Tibial artery (tissue), 4 donors: Measurements from ENCODE around the gene NANS.

Source experiments
- DNase-seq, 2 donors: peaks; one replicate each; pipeline ENCODE4 v3.0.0-alpha.2; 2019
- H3K27ac ChIP-seq, 2 donors: fragments of 200-600 bp; sonication (generic) in 1 of 2; 1 replicate in 1 of 2; 2 replicates in 1 of 2; pipeline ENCODE4 v1.5.1; 2018 to 2019; ENCODE audit warnings: mild to moderate bottlenecking in 1 of 2
- H3K27me3 ChIP-seq, 2 donors: fragments of 200-600 bp; sonication (generic) in 1 of 2; one replicate each; pipeline versions ENCODE4 v1.5.1 to v1.6.0; 2016 to 2019
- H3K36me3 ChIP-seq, 3 donors: fragments of 200-600 bp; sonication (generic) in 2 of 3; one replicate each; pipeline ENCODE4 v1.5.1; 2016 to 2019; ENCODE audit warnings: mild to moderate bottlenecking in 2 of 3
- H3K4me1 ChIP-seq, 4 donors: fragments of 200-600 bp; sonication (generic) in 2 of 4; 1 replicate in 3 of 4; 2 replicates in 1 of 4; pipeline ENCODE4 v1.5.1; 2016 to 2019
- H3K4me3 ChIP-seq, 2 donors: fragments of 200-600 bp; sonication (generic) in 1 of 2; 1 replicate in 1 of 2; 2 replicates in 1 of 2; pipeline ENCODE4 v1.5.1; 2018 to 2019; ENCODE audit warnings: mild to moderate bottlenecking in 2 of 2
- H3K9me3 ChIP-seq, 3 donors: fragments of 200-600 bp; sonication (generic) in 1 of 3; one replicate each; pipeline ENCODE4 v1.5.1; 2016 to 2019
- CTCF ChIP-seq, 2 experiments: fragments of 200-600 bp in 1 of 2; fragments of 450-650 bp in 1 of 2; IDR thresholded peaks; one replicate each; pipeline ENCODE4 v1.5.1; 2017 to 2019; ENCODE audit warnings: antibody characterized with exemption in 2 of 2, mild to moderate bottlenecking in 1 of 2, moderate library complexity in 1 of 2
- intact Hi-C: fragments of 100-400 bp; cut with DNase I; formaldehyde crosslinking; loops from one replicate; pipeline ENCODE4 v1.15.0; 2023; ENCODE audit warnings: low total_unique reads

NANS gene, protein sequence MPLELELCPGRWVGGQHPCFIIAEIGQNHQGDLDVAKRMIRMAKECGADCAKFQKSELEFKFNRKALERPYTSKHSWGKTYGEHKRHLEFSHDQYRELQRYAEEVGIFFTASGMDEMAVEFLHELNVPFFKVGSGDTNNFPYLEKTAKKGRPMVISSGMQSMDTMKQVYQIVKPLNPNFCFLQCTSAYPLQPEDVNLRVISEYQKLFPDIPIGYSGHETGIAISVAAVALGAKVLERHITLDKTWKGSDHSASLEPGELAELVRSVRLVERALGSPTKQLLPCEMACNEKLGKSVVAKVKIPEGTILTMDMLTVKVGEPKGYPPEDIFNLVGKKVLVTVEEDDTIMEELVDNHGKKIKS

GRCh38 chr9:98056269-98057137 is at the start of gene NANS:
Gene NANS (plus strand): TSS chr9:98056732. CDS start chr9:98056809, 77 bp downstream.
- peak within 1 kb of the TSS; percentile 95 to 97 for H3K27ac ChIP-seq
- H3K4me3 ChIP-seq, result peak within 1 kb of the TSS; percentile 87 to 96
- no peak for TF ChIP-seq CTCF (IDR thresholded peaks at IDR 0.05)
- H3K36me3 ChIP-seq, result peaks cover 0 to 12% (median 8%) of the 10 kb centered on the region in 3 donors
- intact Hi-C loops, result loop anchor here (1.0 to 10.0 kb wide), 2 partner anchors 72 to 198 kb away; partner anchors contain the start of gene TBC1D2
- H3K4me1 ChIP-seq, result peaks cover 0 to 20% (median 13%) of the 10 kb centered on the region in 4 donors
- H3K27me3 ChIP-seq, result no peaks in the 10 kb centered on the region
- H3K9me3 ChIP-seq, result no peaks in the 10 kb centered on the region
- DNase-seq, result peak; percentile 89 to 96

DNA sequence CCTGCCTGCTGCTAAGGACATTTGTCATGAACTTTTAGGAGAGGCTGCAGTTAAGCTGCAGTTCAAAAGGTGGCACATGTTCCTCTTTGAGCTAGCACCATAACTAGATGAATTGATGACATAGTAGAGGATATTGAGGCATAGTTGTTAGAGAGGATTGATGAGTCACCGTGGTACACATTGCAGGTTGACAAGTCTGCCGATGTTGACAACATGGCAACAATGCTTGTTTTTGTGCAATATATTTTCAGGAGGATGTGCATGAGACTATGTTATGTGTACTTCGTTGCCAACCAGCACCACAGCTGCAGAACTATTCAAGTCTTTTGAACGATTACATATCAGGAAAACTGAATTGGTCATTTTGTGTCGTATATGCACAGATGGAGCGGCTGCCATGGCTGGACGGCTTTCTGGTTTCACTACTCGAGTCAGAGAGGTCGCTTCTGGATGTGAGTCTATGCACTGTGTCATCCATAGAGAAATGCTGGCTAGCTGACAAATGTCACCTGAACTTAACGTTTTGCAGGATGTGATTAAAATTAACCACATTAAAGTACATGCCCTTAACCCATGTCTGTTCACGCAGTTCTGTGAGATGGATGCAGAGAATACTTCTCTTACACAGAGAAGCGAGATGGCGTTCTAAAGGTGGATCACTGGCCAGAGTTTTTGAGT is 49.1 kb upstream of the NANS start:
- Histone ChIP-seq H3K9me3 (no peaks in the 10 kb centered on the region), H3K27me3 (no peaks in the 10 kb centered on the region), H3K4me1 (peaks cover 0 to 28% (median 9%) of the 10 kb centered on the region in 4 donors), H3K27ac (no peak overlapping the region), H3K4me3 (no peak overlapping the region), H3K36me3 (peaks cover 50 to 72% (median 54%) of the 10 kb centered on the region in 3 donors)
- TF ChIP-seq CTCF (IDR thresholded peaks at IDR 0.05), result no peak
- no peak for DNase-seq
- intact Hi-C loops, result no loop called here

DNA sequence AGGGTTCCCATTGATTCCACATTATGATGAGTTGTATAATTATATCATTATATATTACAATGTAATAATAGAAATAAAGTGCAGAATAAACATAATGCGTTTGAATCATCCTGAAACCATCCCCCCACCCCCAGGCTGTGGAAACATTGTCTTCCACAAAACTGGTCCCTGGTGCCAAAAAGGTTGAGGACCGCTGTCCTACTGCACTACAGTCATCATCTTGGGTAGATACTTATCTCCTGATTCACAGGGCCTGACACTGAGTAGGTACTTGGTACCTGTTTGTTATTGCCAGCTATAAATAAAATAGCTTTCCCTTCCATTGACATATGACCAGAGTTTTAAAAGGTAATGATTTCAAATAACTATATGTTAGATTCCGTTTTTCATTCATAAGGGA is 47.8 kb upstream of the NANS start:
- DNase-seq, result no peak
- H3K4me1 ChIP-seq, result peaks cover 0 to 18% (median 7%) of the 10 kb centered on the region in 4 donors
- no peaks in the 10 kb centered on the region for H3K27me3 ChIP-seq
- intact Hi-C loops, result no loop called here
- H3K27ac ChIP-seq, result no peak overlapping the region
- H3K36me3 ChIP-seq, result peaks cover 64 to 86% (median 68%) of the 10 kb centered on the region in 3 donors
- TF ChIP-seq CTCF (IDR thresholded peaks at IDR 0.05), result no peak
- H3K9me3 ChIP-seq, result no peaks in the 10 kb centered on the region
- H3K4me3 ChIP-seq, result no peak overlapping the region

GRCh38 chr9:98009437-98009836 is 47.1 kb upstream of the NANS start:
- no peak for DNase-seq
- TF ChIP-seq CTCF (IDR thresholded peaks at IDR 0.05), result no peak
- Histone ChIP-seq H3K4me3 (no peak overlapping the region), H3K36me3 (peaks cover 70 to 92% (median 75%) of the 10 kb centered on the region in 3 donors), H3K4me1 (peaks cover 0 to 18% (median 7%) of the 10 kb centered on the region in 4 donors), H3K27me3 (no peaks in the 10 kb centered on the region), H3K27ac (peak overlapping the region in 1 of 2 donors; percentile 16), H3K9me3 (no peaks in the 10 kb centered on the region)
- intact Hi-C loops, result no loop called here

DNA sequence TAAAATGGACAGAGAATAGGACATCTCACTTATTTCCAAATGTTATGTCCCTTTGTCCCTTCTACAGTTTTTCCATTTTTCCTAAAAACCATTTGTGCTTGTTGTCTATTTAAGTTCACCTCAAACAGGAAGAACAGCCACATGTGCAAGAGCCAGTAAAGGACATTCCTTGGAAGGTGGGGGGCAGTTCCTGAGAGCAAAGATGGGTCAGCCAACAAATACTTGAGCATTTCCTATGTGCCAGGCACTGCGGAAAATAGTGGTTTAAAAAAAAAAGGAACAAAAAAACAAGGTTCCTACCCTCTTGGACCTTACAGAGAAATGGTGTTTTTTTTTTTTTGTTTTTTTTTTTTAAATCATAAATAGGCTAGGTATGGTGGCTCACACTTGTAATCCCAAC is 46.6 kb upstream of the NANS start:
- Histone ChIP-seq H3K36me3 (peaks cover 71 to 94% (median 78%) of the 10 kb centered on the region in 3 donors), H3K27ac (peak overlapping the region in 1 of 2 donors; percentile 16), H3K9me3 (no peaks in the 10 kb centered on the region), H3K4me1 (peaks cover 0 to 18% (median 7%) of the 10 kb centered on the region in 4 donors), H3K27me3 (no peaks in the 10 kb centered on the region), H3K4me3 (no peak overlapping the region)
- intact Hi-C loops, result no loop called here
- no peak for TF ChIP-seq CTCF (IDR thresholded peaks at IDR 0.05)
- peak in 1 of 2 donors; percentile 40 for DNase-seq
